COLO668 (cell line): ENCODE results near the gene GABRA1.

Source experiments
- DNase-seq: peaks from one replicate; lab custom pipeline; 2025; ENCODE audit not compliant: unreplicated experiment; lab: John Stamatoyannopoulos, UW

Gene GABRA1

DNA sequence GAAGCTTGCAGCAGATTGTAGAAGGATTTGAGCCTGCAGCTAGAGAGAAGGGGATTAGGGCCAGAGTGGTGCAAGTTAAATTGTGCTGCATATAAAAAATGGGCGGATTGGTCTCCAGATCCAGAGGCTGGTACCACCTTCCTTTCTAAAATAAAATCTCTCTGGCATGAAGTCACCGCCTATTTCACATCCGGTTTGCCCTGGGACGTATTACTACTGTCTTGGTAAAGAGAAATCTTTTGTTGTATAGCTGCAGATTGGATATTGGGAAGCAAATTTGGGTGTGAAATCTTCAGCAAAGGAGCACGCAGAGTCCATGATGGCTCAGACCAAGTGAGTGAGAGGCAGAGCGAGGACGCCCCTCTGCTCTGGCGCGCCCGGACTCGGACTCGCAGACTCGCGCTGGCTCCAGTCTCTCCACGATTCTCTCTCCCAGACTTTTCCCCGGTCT is at the start of gene GABRA1:
GABRA1 (plus strand) TSS at position 180 of the 451 bp plus-strand sequence. CDS start 2,691 bp downstream, outside the sequence.
- no peak for DNase-seq

DNA sequence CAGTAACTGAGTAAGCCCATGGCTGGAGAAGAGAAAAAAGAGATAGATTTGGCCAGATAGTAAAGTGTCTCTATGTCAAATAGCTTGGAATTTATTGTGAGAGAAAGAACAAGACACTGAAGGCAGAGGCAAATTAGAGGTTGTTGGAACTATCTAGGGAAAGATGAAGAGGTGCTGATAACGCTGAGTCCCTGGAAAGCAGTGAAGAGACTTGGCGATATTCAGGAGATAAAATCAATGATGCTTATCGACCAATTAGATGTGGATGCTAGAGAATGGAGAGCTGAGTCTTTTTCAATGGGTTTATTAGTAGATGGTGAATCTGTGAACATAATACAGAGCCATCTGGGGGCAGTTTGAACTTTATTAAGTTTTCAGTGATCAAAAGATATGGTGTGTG is 48.6 kb upstream of the GABRA1 start:
- DNase-seq = no peak

DNA sequence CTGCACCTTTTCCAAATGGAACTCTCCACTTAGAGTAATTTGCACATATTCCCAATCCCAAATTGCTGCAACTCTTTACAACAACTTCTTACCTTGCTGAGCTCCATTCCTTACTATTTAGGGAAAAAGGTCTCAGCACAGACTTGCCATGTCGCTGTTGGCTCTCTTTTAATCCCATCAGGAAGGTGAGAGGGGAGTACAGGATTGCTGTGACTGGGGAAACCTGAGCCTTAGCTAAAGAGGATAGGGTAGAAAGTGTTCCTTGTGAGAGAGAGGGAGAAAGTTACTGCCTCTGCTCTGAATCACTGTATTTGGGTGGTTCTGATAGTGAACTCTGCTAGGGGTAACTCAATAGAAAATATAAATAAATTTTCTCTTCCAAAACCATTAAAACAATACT is 43.7 kb upstream of the GABRA1 start:
- DNase-seq = no peak

- DNase-seq = no peak
These were observed 1.2 kb upstream of the GABRA1 start for GRCh38 chr5:161846746-161847145.

DNA sequence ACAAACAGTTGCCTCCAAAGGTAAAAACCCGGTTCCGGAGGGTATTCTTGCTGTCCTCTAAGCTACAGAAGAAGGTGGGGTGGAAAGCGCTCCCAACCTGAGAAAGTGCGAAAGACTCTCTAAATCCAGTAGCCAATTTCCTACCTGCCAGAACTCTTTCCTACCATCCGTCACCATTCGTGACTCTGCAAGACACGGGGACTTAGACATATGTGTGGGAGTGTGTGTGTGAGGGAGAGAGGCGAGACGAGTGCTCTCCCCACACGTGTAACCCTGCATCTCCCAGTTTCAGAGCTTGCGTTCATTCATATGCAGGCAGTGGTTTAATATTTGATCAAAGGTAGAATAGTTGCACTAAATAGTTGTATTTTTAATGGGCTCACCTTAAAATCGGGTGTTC is 473 bp upstream of the GABRA1 start:
- DNase-seq = no peak

DNA sequence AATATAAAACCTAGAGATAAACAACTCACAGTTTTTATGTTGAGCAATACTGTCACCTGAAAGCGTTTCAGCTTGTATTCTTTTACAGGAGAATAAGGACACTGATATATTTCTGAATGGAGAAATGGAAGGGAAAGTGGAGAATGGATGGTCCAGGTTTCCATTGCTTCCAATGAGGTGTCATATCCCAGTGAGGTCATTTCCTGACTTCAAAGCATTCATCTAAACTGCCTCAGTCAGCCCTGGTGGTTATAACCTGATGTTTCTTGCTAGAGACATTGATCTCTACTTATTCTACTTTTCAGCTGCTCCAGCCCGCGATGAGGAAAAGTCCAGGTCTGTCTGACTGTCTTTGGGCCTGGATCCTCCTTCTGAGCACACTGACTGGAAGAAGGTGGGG is 2.6 kb downstream of the GABRA1 start:
- no peak for DNase-seq

DNA sequence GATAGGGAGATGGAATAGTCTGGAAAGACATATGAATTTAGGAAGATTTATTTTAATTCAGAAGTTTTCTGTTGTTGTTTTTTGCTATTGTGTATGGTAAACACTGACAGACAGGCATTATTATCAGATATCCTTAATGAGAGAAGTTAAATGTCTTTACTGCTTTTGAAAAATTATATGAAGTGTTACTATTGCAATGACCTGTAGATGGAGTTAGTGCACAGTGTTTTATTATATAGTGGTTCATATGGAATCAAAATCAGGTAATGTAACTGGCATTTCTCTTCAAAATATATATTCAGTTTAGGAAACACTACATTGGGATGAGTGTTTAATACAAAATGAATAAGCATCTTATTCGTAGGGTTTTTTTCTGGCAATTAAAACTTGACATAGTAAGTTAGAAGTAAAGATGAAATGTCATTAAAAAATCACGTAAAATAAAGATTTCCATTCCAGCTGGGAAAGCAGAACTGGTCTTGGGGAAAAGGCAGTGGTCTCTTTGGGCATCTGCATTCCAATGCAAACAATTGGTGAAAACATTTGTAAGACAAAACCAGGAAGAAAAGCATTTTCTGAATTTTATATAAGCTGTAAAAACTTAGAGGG is 3.9 kb downstream of the GABRA1 start:
- DNase-seq = no peak

- DNase-seq = no peak
These were observed 9.4 kb downstream of the GABRA1 start for GRCh38 chr5:161857358-161857757.

DNA sequence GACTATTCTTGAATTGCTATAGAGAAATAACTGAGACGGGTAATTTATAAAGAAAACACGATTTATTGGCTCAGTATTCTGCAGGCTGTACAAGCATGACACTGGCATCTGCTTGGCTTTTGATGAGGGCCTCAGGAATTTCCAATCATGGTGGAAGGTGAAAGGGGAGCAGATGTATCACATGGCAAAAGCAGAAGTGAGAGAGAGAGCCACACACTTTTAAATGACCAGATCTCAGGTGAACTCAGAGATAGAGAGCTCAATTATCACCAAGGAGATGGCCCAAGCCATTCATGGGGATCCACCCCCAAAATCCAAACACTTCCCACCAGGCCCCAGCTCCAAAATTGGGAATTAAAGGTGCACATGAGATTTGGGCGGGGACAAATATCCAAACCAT is 15.3 kb downstream of the GABRA1 start:
- no peak for DNase-seq

DNA sequence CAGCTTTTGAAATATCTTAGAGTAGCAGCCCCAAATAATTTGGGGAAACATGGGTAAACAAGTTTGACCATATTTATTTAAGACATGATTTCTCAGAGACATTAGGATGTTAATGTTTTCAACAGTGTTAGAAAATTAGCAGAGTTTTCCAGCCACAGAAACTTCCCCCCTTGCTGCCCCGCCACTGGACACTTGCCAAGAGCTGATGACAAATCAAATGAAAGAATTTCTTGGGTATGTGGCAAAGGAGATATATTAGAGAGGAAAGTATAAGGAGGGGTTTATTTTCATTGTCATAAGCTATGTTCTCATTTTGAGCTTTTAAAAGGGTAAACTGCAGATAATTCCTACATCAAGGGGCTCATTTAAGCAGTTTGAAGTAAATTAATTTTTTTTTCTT is 15.9 kb downstream of the GABRA1 start:
- DNase-seq = no peak

GRCh38 chr5:161865510-161865909 is 17.6 kb downstream of the GABRA1 start:
- no peak for DNase-seq

DNA sequence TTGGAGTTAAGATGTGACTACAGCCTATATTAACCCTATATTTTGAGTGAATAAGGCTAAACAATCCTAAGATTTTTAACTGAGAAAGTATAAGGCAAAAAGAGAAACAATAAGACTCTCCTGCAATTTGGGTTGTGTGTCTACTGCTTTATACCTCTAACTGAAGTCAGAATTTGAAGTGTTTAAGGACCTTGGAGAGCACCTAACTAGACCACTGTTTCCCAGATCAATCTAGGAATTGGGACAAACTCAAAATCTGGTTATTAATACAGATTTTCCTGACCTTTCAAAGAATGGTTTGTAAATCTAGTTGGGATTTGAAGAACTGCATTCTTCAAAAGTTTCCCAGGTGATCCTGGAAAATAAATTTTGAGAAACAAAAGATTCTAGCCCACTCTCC is 42.1 kb downstream of the GABRA1 start:
- no peak for DNase-seq

- DNase-seq = no peak
These were observed 47.6 kb downstream of the GABRA1 start for GRCh38 chr5:161895514-161895913.

- no peak for DNase-seq
These were observed 49.1 kb downstream of the GABRA1 start for GRCh38 chr5:161897033-161897432.

GRCh38 chr5:161899590-161899989 is 51.7 kb downstream of the GABRA1 start:
- DNase-seq = no peak

DNA sequence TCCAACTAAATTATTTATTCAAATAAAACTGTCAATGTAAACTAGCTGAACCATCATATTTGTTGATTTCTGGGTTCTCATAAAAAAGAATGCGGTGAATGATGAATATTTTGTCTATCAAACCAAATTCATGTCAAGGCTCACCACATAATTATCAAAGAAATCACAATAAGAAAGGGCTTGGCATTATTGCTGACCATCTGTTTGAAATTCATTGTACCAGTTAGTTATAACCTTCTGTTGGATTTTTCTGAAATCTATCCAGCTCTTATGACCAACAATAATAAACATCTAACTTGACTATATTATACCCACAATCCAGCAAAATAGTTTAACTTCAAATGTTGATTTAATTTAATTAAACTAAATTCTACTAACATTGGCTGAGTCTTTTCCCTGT is 53.1 kb downstream of the GABRA1 start:
- DNase-seq = no peak

DNA sequence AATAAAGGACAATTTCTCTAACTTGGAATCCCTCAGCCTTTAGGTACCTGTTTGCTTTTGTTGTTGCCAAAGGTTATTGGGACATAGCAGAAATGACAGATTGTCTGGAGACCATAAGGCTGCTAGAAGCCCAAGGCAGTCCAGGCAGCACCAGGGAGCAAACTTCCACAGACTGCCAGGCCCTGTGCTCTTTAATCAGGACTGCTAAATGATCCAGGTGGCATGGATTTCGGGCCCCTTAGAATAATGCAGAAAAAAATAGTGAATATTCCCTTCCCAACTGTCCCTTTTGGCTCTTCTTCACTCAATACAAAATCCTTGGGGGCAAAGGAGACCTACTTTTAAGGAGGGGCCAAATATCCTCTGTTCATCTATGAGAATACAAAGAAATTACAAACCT is 73.9 kb downstream of the GABRA1 start:
- DNase-seq = no peak

GRCh38 chr5:161924270-161924669 is 76.3 kb downstream of the GABRA1 start:
- DNase-seq = no peak

GRCh38 chr5:161925960-161926359 is 78.0 kb downstream of the GABRA1 start:
- DNase-seq = no peak

DNA sequence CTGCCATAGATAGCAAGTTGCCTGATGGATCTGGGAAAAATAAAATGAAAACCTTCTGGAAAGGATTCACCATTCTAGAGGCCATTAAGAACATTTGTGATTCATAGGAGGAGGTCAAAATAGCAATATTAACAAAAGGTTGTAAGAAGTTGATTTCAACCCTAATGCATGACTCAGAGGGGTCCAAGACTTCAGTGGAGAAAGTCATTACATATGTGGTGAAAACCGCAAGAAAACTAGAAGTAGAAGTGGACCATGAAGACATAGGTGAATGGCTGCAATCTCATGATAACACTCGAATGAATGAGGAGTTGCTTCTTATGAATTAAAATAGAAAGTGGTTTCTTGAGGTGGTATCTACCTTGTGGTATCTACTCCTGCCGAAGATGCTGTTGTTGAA is 86.6 kb downstream of the GABRA1 start:
- no peak for DNase-seq

GRCh38 chr5:161944974-161945373 is 97.1 kb downstream of the GABRA1 start:
- no peak for DNase-seq

GRCh38 chr5:161946911-161947310 is 99.0 kb downstream of the GABRA1 start:
- no peak for DNase-seq
